Smooth muscle cell (in vitro differentiated cells): Measurements from ENCODE around the gene OR52D1. TPM values are rescaled to one million over a fixed set of nuclear protein-coding genes. Genes with fewer than 3 reads are reported as not detected.

Experiments
- DNase-seq: peaks from one replicate; lab custom pipeline; 2025; ENCODE audit not compliant: unreplicated experiment; lab: John Stamatoyannopoulos, UW
- H2AFZ ChIP-seq: fragments of 200-600 bp; sonication (generic); 2 replicates; pipeline ENCODE4 v1.6.0; 2016; ENCODE audit warnings: antibody characterized with exemption, low read depth, mild to moderate bottlenecking
- H3F3A ChIP-seq: fragments of 200-600 bp; sonication (generic); 2 replicates; pipeline ENCODE4 v1.6.0; 2017; ENCODE audit warnings: antibody characterized with exemption, low read depth
- H3K27ac ChIP-seq: fragments of 200-600 bp; sonication (generic); 2 replicates; pipeline ENCODE4 v1.5.1; 2016; ENCODE audit warnings: low read depth, mild to moderate bottlenecking
- H3K27me3 ChIP-seq: fragments of 200-600 bp; sonication (generic); 2 replicates; pipeline ENCODE4 v1.6.1; 2016; ENCODE audit warnings: low read depth, mild to moderate bottlenecking
- H3K36me3 ChIP-seq: fragments of 200-600 bp; sonication (generic); 2 replicates; pipeline ENCODE4 v1.5.1; 2016; ENCODE audit warnings: low read depth
- H3K4me1 ChIP-seq: fragments of 200-600 bp; sonication (generic); 2 replicates; pipeline ENCODE4 v1.5.1; 2016; ENCODE audit warnings: low read depth
- H3K4me2 ChIP-seq: fragments of 200-600 bp; sonication (generic); 2 replicates; pipeline ENCODE4 v1.6.0; 2016; ENCODE audit warnings: mild to moderate bottlenecking
- H3K4me3 ChIP-seq: fragments of 200-600 bp; sonication (generic); 2 replicates; pipeline ENCODE4 v1.5.1; 2016; ENCODE audit warnings: mild to moderate bottlenecking
- H3K79me2 ChIP-seq: fragments of 200-600 bp; sonication (generic); 2 replicates; pipeline ENCODE4 v1.6.0; 2016; ENCODE audit warnings: low read depth, mild to moderate bottlenecking
- H3K9ac ChIP-seq: fragments of 200-600 bp; sonication (generic); 2 replicates; pipeline ENCODE4 v1.6.0; 2016; ENCODE audit warnings: low read depth
- H3K9me3 ChIP-seq: fragments of 200-600 bp; sonication (generic); replicated peaks from 2 replicates; pipeline ENCODE4 v1.5.1; 2016; ENCODE audit warnings: low read depth
- H4K20me1 ChIP-seq: fragments of 200-600 bp; sonication (generic); 2 replicates; pipeline ENCODE4 v1.6.0; 2016; ENCODE audit warnings: low read depth
- WGBS: methylation state at CpG from one replicate; pipeline ENCODE4 v1.1.7; 2016; ENCODE audit warnings: low lambda C conversion rate; 5-methylcytosine and 5-hydroxymethylcytosine counted together
- polyA plus RNA-seq: library from polyadenylated mRNA; unstranded; fragments of >200 nt; fragmentation: Nextera tagmentation; extraction: Ambion mirVana; gene quantifications from 2 replicates; pipeline ENCODE4 v1.2.1, GENCODE V29; 2016
- total RNA-seq: library from RNA; depleted of rRNA; stranded (reverse); fragments of >200 nt; gene quantifications from 2 replicates; pipeline ENCODE4 v1.2.3, GENCODE V29; 2014
- TF ChIP-seq, protein P1 (sequence below): fragments of 200-600 bp; sonication (generic); IDR thresholded peaks from 2 replicates; pipeline ENCODE4 v1.5.1; 2017; ENCODE audit warnings: borderline replicate concordance, mild to moderate bottlenecking, antibody characterized with exemption; ENCODE audit not compliant: insufficient read depth, poor library complexity, severe bottlenecking

The OR52D1 gene
- total and polyA plus RNA-seq, 2 experiments from 2014 or later = not detected

DNA sequence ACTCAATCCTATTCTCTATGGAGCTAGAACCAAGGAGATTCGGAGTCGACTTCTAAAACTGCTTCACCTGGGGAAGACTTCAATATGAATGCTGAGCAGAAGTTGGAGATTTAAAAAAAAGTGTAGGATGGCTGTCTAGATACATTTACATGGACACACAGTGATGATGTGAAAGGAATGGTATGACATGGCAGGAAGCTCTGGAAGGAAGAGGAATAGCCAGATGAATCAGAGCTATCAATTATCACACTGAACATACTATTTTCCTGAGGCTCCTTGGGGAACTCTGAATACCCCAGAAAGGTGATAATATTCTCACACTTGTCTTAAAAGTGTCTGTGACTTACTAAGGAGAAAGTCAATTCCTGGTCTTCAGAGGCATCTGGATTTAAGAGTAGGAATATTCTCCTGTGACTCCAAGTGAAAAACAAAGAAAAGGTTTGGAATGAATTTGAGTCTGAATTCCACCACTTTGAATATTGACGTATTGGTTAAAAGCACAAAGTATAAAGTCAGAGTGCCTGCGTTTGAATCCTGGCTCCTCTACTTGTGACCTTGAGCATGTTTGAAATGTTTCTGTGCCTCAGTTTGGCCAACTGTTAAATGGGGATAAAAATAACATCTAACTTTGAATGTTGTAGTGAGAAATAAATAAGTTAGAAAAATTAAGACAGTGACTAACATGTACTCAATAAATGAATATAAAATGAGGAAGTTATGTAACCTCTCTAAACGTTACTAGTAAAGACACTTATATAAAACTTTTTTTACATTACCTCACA is 1.3 kb downstream of the OR52D1 start:
- H3K9me3 ChIP-seq = no peaks in the 10 kb centered on the region
- DNase-seq = no peak
- WGBS = 54% methylated on average over 5 of the region's 5 CpGs

DNA sequence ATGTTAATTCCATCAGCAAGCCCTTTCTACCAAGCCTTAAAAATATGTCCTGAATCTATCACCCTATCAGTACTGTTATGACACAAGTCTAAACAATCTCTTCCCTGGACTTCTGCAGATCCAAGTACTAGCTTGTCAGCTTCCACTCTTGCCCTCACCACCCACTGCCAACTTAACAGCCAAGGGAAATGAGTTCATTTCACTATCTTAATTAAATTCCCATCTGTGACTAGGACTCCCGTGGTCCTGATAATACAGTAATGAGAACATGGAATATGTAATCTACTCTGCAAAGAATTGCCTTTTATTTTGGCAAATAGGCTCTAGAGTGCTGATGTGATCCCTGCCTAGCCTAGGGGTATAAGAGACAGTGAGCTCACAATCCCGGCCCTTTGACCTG is 11.2 kb downstream of the OR52D1 start:
- H3K36me3 ChIP-seq = no peaks in the 10 kb centered on the region
- H3K4me2 ChIP-seq = no peak overlapping the region
- H3K4me1 ChIP-seq = no peaks in the 10 kb centered on the region
- H3K9ac ChIP-seq = no peak overlapping the region
- no peaks in the 10 kb centered on the region for H3K79me2 ChIP-seq
- no peak overlapping the region for H2AFZ ChIP-seq
- H3K27ac ChIP-seq = no peak overlapping the region
- 73% methylated on average over 2 of the region's 2 CpGs for WGBS
- TF ChIP-seq, protein P1, sequence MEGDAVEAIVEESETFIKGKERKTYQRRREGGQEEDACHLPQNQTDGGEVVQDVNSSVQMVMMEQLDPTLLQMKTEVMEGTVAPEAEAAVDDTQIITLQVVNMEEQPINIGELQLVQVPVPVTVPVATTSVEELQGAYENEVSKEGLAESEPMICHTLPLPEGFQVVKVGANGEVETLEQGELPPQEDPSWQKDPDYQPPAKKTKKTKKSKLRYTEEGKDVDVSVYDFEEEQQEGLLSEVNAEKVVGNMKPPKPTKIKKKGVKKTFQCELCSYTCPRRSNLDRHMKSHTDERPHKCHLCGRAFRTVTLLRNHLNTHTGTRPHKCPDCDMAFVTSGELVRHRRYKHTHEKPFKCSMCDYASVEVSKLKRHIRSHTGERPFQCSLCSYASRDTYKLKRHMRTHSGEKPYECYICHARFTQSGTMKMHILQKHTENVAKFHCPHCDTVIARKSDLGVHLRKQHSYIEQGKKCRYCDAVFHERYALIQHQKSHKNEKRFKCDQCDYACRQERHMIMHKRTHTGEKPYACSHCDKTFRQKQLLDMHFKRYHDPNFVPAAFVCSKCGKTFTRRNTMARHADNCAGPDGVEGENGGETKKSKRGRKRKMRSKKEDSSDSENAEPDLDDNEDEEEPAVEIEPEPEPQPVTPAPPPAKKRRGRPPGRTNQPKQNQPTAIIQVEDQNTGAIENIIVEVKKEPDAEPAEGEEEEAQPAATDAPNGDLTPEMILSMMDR = no peak
- no peak overlapping the region for H3K4me3 ChIP-seq
- no peaks in the 10 kb centered on the region for H3F3A ChIP-seq
- H3K9me3 ChIP-seq = no peaks in the 10 kb centered on the region
- no peaks in the 10 kb centered on the region for H3K27me3 ChIP-seq
- no peak for DNase-seq
- no peaks in the 10 kb centered on the region for H4K20me1 ChIP-seq

More for the DNA sequence above, 1.3 kb downstream of the OR52D1 start:
- H3K4me3 ChIP-seq = no peak overlapping the region
- H3K79me2 ChIP-seq = no peaks in the 10 kb centered on the region
- no peak overlapping the region for H3K4me2 ChIP-seq
- H2AFZ ChIP-seq = no peak overlapping the region
- H3K4me1 ChIP-seq = no peaks in the 10 kb centered on the region
- H3K9ac ChIP-seq = no peak overlapping the region
- no peaks in the 10 kb centered on the region for H3K36me3 ChIP-seq
- no peaks in the 10 kb centered on the region for H4K20me1 ChIP-seq
- no peak overlapping the region for H3K27ac ChIP-seq
- no peaks in the 10 kb centered on the region for H3F3A ChIP-seq
- H3K27me3 ChIP-seq = no peaks in the 10 kb centered on the region
- TF ChIP-seq, protein P1 = no peak

GRCh38 chr11:5500393-5500801 is 11.9 kb downstream of the OR52D1 start:
- Histone ChIP-seq H3F3A (no peaks in the 10 kb centered on the region), H3K9ac (no peak overlapping the region), H3K36me3 (no peaks in the 10 kb centered on the region), H3K9me3 (no peaks in the 10 kb centered on the region), H3K79me2 (no peaks in the 10 kb centered on the region), H3K27ac (no peak overlapping the region), H3K27me3 (no peaks in the 10 kb centered on the region), H2AFZ (no peak overlapping the region), H4K20me1 (no peaks in the 10 kb centered on the region), H3K4me3 (no peak overlapping the region), H3K4me2 (no peak overlapping the region), H3K4me1 (no peaks in the 10 kb centered on the region)
- TF ChIP-seq, protein P1 = no peak
- WGBS = 85% methylated on average over 6 of the region's 6 CpGs
- no peak for DNase-seq
